Bronchial epithelial cell (primary cell): ENCODE results near the gene TRIM38. TPM values are rescaled to one million over a fixed set of nuclear protein-coding genes. Genes with fewer than 3 reads are reported as not detected.

Experiments
- DNase-seq: peaks from one replicate; pipeline ENCODE4 v3.0.0-alpha.2; 2010; ENCODE audit warnings: low read depth
- FAIRE-seq: peaks from 2 replicates; lab custom pipeline; 2011; peaks lifted over from hg19 to GRCh38; lab: Jason Lieb, UNC
- H3K27me3 ChIP-seq: 2 replicates; pipeline ENCODE4 v1.5.1; 2011; ENCODE audit warnings: low read length; ENCODE audit not compliant: control insufficient read depth, insufficient read depth
- H3K36me3 ChIP-seq: 2 replicates; pipeline ENCODE4 v1.5.1; 2011; ENCODE audit warnings: low read length; ENCODE audit not compliant: control insufficient read depth, insufficient read depth
- H3K4me3 ChIP-seq: 2 replicates; pipeline ENCODE4 v1.5.1; 2011; ENCODE audit warnings: mild to moderate bottlenecking, low read depth, low read length, control low read depth
- CTCF ChIP-seq: IDR thresholded peaks from 2 replicates; pipeline ENCODE4 v1.5.1; 2011; ENCODE audit warnings: mild to moderate bottlenecking, moderate library complexity, low read length, control low read depth, inconsistent platforms; ENCODE audit not compliant: insufficient read depth, severe bottlenecking
- total RNA-seq: library from RNA; depleted of rRNA; stranded (reverse); fragments of >200 nt; gene quantifications from 2 replicates; pipeline ENCODE4 v1.2.1, GENCODE V29; 2014

The TRIM38 gene
- total RNA-seq, 1 donor from 2014 or later, result 2.9 TPM

GRCh38 chr6:26022737-26023136, 60.1 kb downstream of the TRIM38 start:
- Histone ChIP-seq H3K27me3 (no peaks in the 10 kb centered on the region), H3K4me3 (no peak overlapping the region), H3K36me3 (no peaks in the 10 kb centered on the region)
- no peak for FAIRE-seq
- no peak for DNase-seq
- TF ChIP-seq CTCF, result no peak

- Histone ChIP-seq H3K27me3 (no peaks in the 10 kb centered on the region), H3K36me3 (no peaks in the 10 kb centered on the region), H3K4me3 (no peak overlapping the region)
- FAIRE-seq (no peak), DNase-seq (no peak)
- TF ChIP-seq CTCF, result no peak
Measured at GRCh38 chr6:26024651-26025046, 62.0 kb downstream of the TRIM38 start.

GRCh38 chr6:26025047-26025893, 62.7 kb downstream of the TRIM38 start:
- DNase-seq (peak; percentile 78), FAIRE-seq (no peak)
- Histone ChIP-seq H3K4me3 (no peak overlapping the region), H3K27me3 (no peaks in the 10 kb centered on the region), H3K36me3 (no peaks in the 10 kb centered on the region)
- TF ChIP-seq CTCF, result no peak

- Histone ChIP-seq H3K4me3 (peak overlapping the region; percentile 63), H3K27me3 (no peaks in the 10 kb centered on the region), H3K36me3 (no peaks in the 10 kb centered on the region)
- no peak for FAIRE-seq
- DNase-seq, result peak; percentile 90
- peak; percentile 91 for TF ChIP-seq CTCF
Measured at GRCh38 chr6:26025894-26026832, 63.6 kb downstream of the TRIM38 start.

GRCh38 chr6:26026833-26027490, 64.4 kb downstream of the TRIM38 start:
- Histone ChIP-seq H3K4me3 (peak overlapping the region; percentile 63), H3K27me3 (no peaks in the 10 kb centered on the region), H3K36me3 (no peaks in the 10 kb centered on the region)
- no peak for TF ChIP-seq CTCF
- FAIRE-seq (no peak), DNase-seq (peak; percentile 90)
